DMS114 treated with DMSO at 0.1 percent for 48 hours (cell line): ENCODE results near the gene MAGOHB.
A peak's percentile ranks its signal among the peaks of the same experiment; 100 is the strongest.
"Not testable (repeated sequence)": the region's sequence is repeated elsewhere in the genome, so short reads cannot be mapped to it uniquely, and the experiment has no call there.

Experiments
- DNase-seq: peaks from one replicate; lab custom pipeline; 2025; ENCODE audit not compliant: unreplicated experiment; lab: John Stamatoyannopoulos, UW

The MAGOHB gene

GRCh38 chr12:10613349-10614055 lies at the start of gene MAGOHB:
MAGOHB (minus strand) TSS chr12:10613609; CDS start chr12:10613532, 77 bp downstream.
- peak; percentile 93 for DNase-seq

- DNase-seq: no peak
Observed at GRCh38 chr12:10661338-10661737, 47.9 kb upstream of the MAGOHB start.

- no peak for DNase-seq
Observed at GRCh38 chr12:10654003-10654402, 40.6 kb upstream of the MAGOHB start.

- DNase-seq: no peak
Observed at GRCh38 chr12:10652192-10652591, 38.8 kb upstream of the MAGOHB start.

- DNase-seq: not testable (repeated sequence)
Observed at GRCh38 chr12:10646576-10646975, 33.2 kb upstream of the MAGOHB start.

GRCh38 chr12:10645910-10646309 lies 32.5 kb upstream of the MAGOHB start:
- DNase-seq: no peak

- no peak for DNase-seq
Observed at GRCh38 chr12:10641735-10642500, 28.5 kb upstream of the MAGOHB start.

GRCh38 chr12:10638728-10639127 lies 25.3 kb upstream of the MAGOHB start:
- no peak for DNase-seq

- DNase-seq: no peak
Observed at GRCh38 chr12:10636611-10637010, 23.2 kb upstream of the MAGOHB start.

GRCh38 chr12:10636124-10636523 lies 22.7 kb upstream of the MAGOHB start:
- DNase-seq: no peak

GRCh38 chr12:10635306-10635705 lies 21.9 kb upstream of the MAGOHB start:
- no peak for DNase-seq

GRCh38 chr12:10634427-10634826 lies 21.0 kb upstream of the MAGOHB start:
- no peak for DNase-seq

- DNase-seq: no peak
Observed at GRCh38 chr12:10633541-10633940, 20.1 kb upstream of the MAGOHB start.

GRCh38 chr12:10632226-10632625 lies 18.8 kb upstream of the MAGOHB start:
- no peak for DNase-seq

GRCh38 chr12:10624605-10625004 lies 11.2 kb upstream of the MAGOHB start:
- DNase-seq: no peak

- no peak for DNase-seq
Observed at GRCh38 chr12:10623131-10623530, 9.7 kb upstream of the MAGOHB start.

GRCh38 chr12:10621278-10621677 lies 7.9 kb upstream of the MAGOHB start:
- DNase-seq: no peak

GRCh38 chr12:10620078-10620779 lies 6.8 kb upstream of the MAGOHB start:
- no peak for DNase-seq

- DNase-seq: no peak
Observed at GRCh38 chr12:10618338-10618987, 5.1 kb upstream of the MAGOHB start.

GRCh38 chr12:10617863-10618262 lies 4.5 kb upstream of the MAGOHB start:
- no peak for DNase-seq

GRCh38 chr12:10615532-10615931 lies 2.1 kb upstream of the MAGOHB start:
- no peak for DNase-seq

- DNase-seq: no peak
Observed at GRCh38 chr12:10614056-10614370, 604 bp upstream of the MAGOHB start.
